AG08395 (cell line): Measurements from ENCODE around the gene ENC1.

Experiments
- DNase-seq: peaks from one replicate; pipeline ENCODE4 v3.0.0; 2012; ENCODE audit warnings: mixed read lengths, low spot score

Gene ENC1

DNA sequence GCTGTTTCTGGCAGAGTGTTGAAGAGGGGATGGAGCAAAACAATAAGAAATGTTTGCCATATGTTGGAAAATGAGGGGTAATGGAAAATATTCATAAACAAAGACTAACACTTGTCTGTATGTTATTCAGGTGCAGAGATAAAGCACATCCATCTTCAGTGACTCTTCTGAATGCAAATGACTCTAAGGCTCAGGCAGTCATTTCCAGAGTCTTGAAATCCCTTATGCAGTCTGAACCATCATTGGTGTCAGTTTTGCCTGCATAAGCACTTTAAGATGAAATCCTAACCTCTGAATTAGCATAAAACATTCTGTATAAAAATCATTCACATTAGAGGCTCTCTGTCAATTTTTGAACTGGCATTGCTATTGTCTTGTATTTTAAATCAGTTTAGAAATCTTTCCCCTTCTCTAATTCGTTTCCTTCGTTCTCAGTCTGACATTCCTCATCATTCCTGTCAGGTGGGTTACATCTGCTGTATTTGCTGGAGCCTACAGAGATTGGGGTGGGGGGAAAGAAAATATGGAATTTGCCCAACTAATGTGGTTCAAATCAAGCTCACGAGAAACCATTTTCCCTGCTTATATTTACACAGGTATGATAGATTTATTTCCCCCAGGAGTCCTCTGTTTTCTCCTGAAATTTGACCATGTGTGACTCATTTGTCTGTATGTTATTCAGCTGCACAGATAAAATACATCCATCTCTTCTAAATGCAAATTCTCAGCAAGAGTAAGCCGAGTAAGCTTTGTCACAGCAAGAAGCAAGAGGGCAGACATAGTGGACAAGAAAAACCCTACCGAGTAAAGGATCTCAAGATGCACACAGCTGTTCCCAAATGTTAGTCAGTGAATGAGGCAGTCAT is 31.6 kb downstream of the ENC1 start:
- DNase-seq: no peak

- no peak for DNase-seq
Observed at GRCh38 chr5:74605759-74606158, 34.8 kb downstream of the ENC1 start.

- DNase-seq: no peak
Observed at GRCh38 chr5:74603376-74603775, 37.2 kb downstream of the ENC1 start.

DNA sequence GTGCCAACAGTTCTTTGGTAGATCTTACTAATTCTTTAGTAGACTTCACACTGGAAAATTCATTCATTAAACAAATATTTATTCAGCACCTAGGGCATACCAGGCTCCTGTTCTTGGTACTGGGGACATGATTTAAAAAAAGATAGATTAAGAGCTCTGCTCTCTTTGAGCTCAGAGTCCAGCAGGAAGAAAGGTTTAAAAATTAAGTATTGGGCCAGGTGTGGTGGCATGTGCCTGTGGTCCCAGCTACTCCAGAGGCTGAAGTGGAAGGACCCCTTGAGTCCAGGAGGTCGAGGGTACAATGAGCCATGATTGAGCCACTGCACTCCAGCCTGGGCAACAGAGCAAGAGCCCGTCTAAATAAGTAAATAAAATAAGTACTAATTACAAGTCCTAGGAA is 41.4 kb downstream of the ENC1 start:
- no peak for DNase-seq

GRCh38 chr5:74598731-74599130 is 41.8 kb downstream of the ENC1 start:
- no peak for DNase-seq

DNA sequence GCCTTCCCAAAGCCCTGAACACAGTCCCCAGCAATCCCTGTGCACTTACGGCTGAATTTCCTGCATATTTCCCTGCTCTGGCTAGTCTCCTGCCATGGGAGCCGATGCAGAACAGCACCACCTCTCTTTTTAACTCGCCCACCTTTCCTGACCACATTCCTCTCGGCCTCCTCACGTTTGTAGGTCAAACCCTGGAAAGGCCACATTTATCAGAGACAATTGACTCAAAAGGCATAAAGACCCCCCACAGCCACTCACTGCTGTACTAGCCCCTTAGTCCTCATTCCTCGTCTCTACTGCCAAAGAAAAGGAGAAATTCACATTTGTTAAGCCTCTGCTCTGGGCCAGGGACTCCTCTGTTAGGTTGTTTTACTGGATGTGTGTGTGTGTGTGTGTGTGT is 43.6 kb downstream of the ENC1 start:
- no peak for DNase-seq

DNA sequence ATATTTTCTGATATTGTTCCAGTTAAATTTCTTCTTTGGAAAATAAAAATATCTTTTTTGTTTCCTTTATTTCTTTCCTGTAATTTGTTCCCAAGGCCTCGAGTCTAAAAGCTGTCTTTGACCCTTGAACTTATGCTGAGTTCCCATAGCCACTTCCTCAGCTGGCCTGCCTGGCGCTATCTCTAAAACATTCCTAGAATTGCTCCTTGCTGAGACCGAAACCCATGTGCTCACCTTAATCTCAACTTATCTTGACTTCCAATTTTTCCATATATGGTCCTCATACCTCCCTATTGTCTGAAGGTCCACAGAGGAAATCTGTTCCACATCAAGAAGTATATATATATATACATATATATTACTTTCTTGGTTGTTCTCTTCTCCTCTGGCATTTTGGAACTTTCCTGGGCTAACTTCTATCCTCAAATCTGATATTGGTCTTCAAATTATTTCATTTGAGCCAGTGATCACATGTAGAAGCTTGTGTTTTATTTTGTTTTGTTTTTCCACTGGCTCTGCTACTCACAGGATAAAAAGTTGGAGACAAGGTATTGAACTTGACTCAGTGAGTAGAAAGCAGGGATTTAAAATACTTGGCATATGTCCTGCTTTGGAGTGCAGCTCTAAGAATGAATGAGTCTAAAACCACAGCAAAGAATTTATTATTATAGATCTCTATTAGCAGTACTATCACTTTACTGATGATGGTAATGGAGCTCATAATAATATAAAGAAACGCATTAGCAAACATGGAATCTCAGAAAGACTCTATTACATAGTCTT is 45.2 kb downstream of the ENC1 start:
- DNase-seq: no peak

DNA sequence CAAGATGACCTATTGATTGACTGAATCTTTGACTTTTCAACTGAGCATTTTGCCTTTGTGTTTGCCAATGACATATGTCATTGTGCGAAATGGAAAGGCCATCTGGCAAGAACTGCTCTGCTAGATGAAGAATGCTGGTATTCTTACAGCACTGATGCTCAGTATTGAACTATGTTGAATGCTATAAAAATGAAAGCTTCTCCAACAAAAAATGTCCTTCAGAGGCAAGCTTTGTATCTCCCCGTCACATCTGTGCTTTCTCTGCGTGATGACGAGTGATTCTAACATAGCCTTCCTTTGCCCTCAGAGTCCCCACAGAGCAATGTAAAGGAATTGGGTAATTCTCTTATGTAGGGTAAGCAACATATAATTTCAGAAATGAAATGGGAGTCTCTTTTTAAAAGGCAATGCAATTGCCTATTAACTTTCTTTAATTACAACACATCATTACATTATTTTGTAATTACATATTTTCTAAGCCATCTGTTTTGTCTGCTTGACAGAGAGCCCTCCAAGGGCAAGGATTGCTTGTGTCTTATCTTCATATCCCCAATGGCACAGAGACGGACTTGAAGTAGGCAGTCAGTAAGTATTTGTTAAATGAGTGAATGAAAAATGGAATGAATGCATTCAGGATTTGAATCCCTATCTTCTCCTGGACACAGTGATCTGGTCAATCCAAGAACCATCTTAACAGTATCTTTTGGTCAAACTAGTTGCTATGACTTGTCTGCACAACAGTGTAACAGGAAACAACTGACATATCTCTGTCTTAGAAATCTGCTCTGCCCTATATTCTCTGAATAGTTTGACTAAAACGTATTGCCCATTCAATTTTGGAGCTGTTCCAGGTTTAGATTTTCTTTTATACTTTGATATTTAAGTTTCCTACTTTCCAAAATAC is 46.1 kb downstream of the ENC1 start:
- DNase-seq: no peak

- DNase-seq: no peak
Observed at GRCh38 chr5:74589204-74590056, 51.1 kb downstream of the ENC1 start.

DNA sequence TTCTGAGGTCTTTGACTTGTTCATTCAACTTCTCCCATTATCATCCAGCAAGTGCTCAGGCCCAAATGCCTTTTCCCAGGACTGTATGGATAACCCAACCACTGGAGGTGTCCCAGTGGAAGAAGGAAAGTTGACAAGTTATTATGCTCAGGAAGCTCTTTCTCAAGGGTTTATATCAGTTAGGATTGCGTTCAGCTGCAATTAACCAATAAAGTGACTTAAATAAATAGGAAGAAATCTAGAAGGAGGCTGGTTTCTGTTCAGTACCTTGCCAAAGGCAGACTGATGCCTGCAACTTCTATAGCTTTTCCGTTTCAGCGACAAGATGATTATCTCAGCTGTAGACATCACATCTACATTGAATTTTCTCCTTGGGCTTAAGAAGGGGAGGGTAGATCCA is 52.1 kb downstream of the ENC1 start:
- DNase-seq: no peak

DNA sequence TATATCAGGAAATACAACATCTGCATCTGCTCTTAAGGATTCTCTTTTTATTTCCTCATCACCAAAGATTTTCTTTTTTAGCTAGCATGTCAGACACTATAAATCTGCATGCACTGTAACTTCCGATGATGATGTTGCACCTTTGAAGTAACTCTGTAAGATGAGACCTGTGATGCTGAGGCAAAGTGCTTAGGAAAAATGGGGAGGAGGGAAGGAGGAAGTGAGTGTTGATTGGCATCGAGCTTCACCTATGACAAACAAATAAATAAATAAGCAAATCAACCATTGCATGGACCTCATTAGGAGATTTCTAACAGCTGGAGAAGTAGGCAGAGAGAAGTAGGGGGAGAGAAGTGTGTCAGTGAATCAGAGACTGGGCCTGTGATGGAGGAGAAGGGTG is 52.6 kb downstream of the ENC1 start:
- DNase-seq: no peak

- no peak for DNase-seq
Observed at GRCh38 chr5:74587300-74587699, 53.2 kb downstream of the ENC1 start.

DNA sequence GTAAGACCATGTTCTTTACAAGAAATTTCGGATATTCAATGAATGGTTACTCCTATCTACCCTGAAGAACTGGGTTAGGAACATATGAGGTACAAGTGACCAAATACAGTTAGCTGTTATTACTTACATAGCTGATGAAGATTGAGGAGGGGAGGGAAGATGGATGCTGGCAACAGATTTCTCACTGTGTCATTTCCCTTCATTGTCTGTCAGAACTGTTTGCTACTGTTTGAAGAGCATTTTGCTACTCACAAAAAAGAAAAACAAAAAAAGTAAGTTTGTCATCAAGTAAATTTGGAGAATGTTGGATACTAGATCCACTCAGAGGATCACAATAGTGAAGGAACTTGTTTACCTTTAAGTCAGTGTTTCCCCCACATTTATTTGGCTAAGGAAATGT is 53.7 kb downstream of the ENC1 start:
- no peak for DNase-seq

DNA sequence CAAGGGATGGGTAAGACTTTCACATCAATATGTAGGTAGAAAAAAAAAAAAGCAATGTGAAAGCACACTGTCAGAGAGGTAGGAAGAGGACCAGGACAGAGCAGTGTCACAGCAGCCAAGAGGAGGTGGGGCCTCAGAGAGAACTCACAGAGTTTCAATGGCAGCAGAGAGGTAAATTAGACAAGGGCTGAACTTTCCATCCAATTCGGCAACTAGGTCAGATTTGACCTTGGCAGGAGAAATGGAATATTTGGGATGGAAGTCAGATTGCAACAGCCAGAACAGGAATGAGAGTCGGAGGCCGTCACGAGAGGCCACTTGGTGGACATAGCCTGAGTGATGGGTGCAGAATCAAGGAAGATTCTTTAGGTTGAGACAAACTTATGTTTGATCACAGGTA is 57.7 kb downstream of the ENC1 start:
- no peak for DNase-seq

GRCh38 chr5:74581988-74582365 is 58.6 kb downstream of the ENC1 start:
- no peak for DNase-seq

DNA sequence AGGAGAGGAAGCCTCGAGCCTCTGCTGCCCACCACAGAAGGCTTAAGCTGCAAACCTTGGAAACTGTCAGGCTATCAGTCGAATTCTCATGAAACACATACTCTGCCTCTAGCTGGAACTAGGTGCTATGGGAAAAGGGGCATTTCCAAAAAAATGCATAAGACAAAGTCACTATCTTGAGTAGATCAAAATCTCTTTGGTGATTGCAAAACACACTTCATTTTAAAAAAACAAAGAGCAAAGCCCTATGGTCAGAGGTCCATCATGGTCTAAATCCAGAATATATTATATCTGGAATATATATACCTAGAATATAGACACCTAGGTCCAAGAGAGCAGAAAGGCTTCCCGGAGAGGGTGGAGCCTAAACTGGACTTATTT is 59.8 kb downstream of the ENC1 start:
- no peak for DNase-seq

DNA sequence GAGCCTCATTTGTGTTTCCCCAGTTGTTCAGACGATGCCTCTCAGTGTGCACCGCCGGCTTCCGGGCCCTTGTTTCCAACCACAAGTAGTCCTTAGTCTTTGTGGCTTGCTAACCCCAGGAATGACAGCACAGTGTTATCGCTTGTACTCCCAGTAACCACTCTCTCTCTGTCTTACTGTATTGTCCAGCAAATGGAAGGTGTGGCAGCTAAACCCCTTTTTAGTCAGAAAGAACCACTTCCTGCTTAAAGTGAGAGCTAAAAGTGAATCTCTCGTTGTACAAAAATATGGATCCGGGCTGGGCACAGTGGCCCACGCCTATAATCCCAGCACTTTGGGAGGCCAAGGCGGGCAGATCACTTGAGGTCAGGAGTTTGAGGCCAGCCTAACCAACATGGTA is 61.3 kb downstream of the ENC1 start:
- DNase-seq: no peak

- no peak for DNase-seq
Observed at GRCh38 chr5:74578356-74579044, 62.0 kb downstream of the ENC1 start.
